ENCODE data around the gene PRDM10.
A peak's percentile ranks its signal among the peaks of the same experiment; 100 is the strongest.

PRDM10 gene

GRCh38 chr11:129944696-129945095, 57.9 kb downstream of the PRDM10 start:
- DNase-seq = no peak

GRCh38 chr11:129943036-129943435, 59.6 kb downstream of the PRDM10 start:
- no peak for DNase-seq

- DNase-seq = no peak
Measured at GRCh38 chr11:129939510-129939909, 63.1 kb downstream of the PRDM10 start.

- DNase-seq = no peak
Measured at GRCh38 chr11:129938764-129939163, 63.9 kb downstream of the PRDM10 start.

- DNase-seq = no peak
Measured at GRCh38 chr11:129937592-129938238, 64.9 kb downstream of the PRDM10 start.

- DNase-seq = no peak
Measured at GRCh38 chr11:129935723-129936122, 66.9 kb downstream of the PRDM10 start.

GRCh38 chr11:129933891-129934290, 68.7 kb downstream of the PRDM10 start:
- DNase-seq = no peak

GRCh38 chr11:129933262-129933661, 69.4 kb downstream of the PRDM10 start:
- DNase-seq = no peak

GRCh38 chr11:129932381-129933067, 70.1 kb downstream of the PRDM10 start:
- DNase-seq = no peak

GRCh38 chr11:129930743-129931142, 71.9 kb downstream of the PRDM10 start:
- DNase-seq = no peak

- no peak for DNase-seq
Measured at GRCh38 chr11:129930296-129930695, 72.3 kb downstream of the PRDM10 start.

GRCh38 chr11:129929721-129930120, 72.9 kb downstream of the PRDM10 start:
- DNase-seq = no peak

GRCh38 chr11:129928923-129929692, 73.5 kb downstream of the PRDM10 start:
- no peak for DNase-seq

GRCh38 chr11:129922674-129923073, 80.0 kb downstream of the PRDM10 start:
- DNase-seq = no peak

GRCh38 chr11:129918361-129918760, 84.3 kb downstream of the PRDM10 start:
- DNase-seq = no peak

GRCh38 chr11:129917231-129917630, 85.4 kb downstream of the PRDM10 start:
- DNase-seq = no peak

- DNase-seq = no peak
Measured at GRCh38 chr11:129911298-129911697, 91.3 kb downstream of the PRDM10 start.

GRCh38 chr11:129910360-129910759, 92.3 kb downstream of the PRDM10 start:
- DNase-seq = no peak

- DNase-seq = no peak
Measured at GRCh38 chr11:129905402-129905801, 97.2 kb downstream of the PRDM10 start.

- no peak for DNase-seq
Measured at GRCh38 chr11:129896062-129896461, 106.6 kb downstream of the PRDM10 start.

- peak; percentile 94 for DNase-seq
Measured at GRCh38 chr11:129895126-129896041, 107.3 kb downstream of the PRDM10 start, which contains the start of gene NFRKB. TSS of gene NFRKB (minus strand) at chr11:129895578. CDS start at chr11:129892849, 2,729 bp downstream.

GRCh38 chr11:129894278-129895125, 108.1 kb downstream of the PRDM10 start:
- no peak for DNase-seq

Measured in right forelimb (tissue), 1 donor.